HEK293T (cell line): ENCODE data around the gene ATP6V1E1.

Source experiments
- ARNT ChIP-seq: fragments of 450-650 bp; IDR thresholded peaks from 2 replicates; pipeline ENCODE4 v1.6.1; 2017; ENCODE audit warnings: mild to moderate bottlenecking
- BHLHE40 ChIP-seq: fragments of 450-650 bp; IDR thresholded peaks from 2 replicates; pipeline ENCODE4 v1.6.1; 2016; ENCODE audit warnings: mild to moderate bottlenecking, moderate library complexity, borderline replicate concordance
- ELF4 ChIP-seq: fragments of 450-650 bp; IDR thresholded peaks from 2 replicates; pipeline ENCODE4 v1.6.1; 2017; ENCODE audit warnings: antibody characterized with exemption
- FOXA1 ChIP-seq: fragments of 450-650 bp; IDR thresholded peaks from 2 replicates; pipeline ENCODE4 v1.6.1; 2016; ENCODE audit warnings: mild to moderate bottlenecking
- FOXK2 ChIP-seq: fragments of 450-650 bp; IDR thresholded peaks from 2 replicates; pipeline ENCODE4 v1.6.1; 2016; ENCODE audit warnings: mild to moderate bottlenecking
- HDGF ChIP-seq: fragments of 450-650 bp; IDR thresholded peaks from 2 replicates; pipeline ENCODE4 v1.6.1; 2017; ENCODE audit warnings: antibody characterized with exemption, borderline replicate concordance
- L3MBTL2 ChIP-seq: fragments of 450-650 bp; conservative IDR thresholded peaks from 2 replicates; pipeline ENCODE4 v1.6.1; 2016; ENCODE audit warnings: mild to moderate bottlenecking
- NFRKB ChIP-seq: fragments of 450-650 bp; IDR thresholded peaks from 2 replicates; pipeline ENCODE4 v1.6.1; 2016; ENCODE audit warnings: mild to moderate bottlenecking, moderate library complexity
- SP1 ChIP-seq: fragments of 450-650 bp; IDR thresholded peaks from 2 replicates; pipeline ENCODE4 v1.6.1; 2017
- SUZ12 ChIP-seq: fragments of 450-650 bp; IDR thresholded peaks from 2 replicates; pipeline ENCODE4 v1.6.1; 2016; ENCODE audit warnings: mild to moderate bottlenecking
- TARDBP ChIP-seq: fragments of 450-650 bp; IDR thresholded peaks from 2 replicates; pipeline ENCODE4 v1.6.1; 2016
- ZNF384 ChIP-seq: fragments of 450-650 bp; IDR thresholded peaks from 2 replicates; pipeline ENCODE4 v1.6.1; 2016
- TF ChIP-seq, protein P1 (sequence below): fragments of 450-650 bp; IDR thresholded peaks from 2 replicates; pipeline ENCODE4 v1.6.1; 2016

DNA sequence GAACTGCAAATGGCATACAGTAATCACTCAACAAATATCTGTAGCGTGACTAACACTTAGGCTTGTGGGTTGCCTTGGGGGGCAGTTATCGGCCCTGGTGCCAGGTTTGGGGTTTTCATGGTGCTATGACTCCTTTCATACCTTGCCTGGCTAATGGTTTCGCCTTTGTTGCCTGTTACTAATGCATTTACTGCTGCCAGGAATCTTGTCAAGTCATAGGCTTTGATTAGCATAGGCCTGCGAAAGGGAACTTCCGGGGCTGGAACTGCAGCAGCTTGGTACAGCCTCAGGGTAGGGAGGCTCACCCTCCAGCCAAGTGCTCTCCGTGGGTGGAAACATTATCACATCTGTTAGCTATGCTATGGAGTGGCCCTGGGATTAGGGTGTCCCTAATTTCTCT lies 52.1 kb downstream of the ATP6V1E1 start:
- TF ChIP-seq BHLHE40 (no peak), FOXA1 (no peak), ARNT (no peak), SUZ12 (no peak), TARDBP (no peak), SP1 (no peak), NFRKB (no peak), FOXK2 (no peak), HDGF (no peak), ZNF384 (no peak), ELF4 (no peak), L3MBTL2 (no peak)
- TF ChIP-seq, protein P1, sequence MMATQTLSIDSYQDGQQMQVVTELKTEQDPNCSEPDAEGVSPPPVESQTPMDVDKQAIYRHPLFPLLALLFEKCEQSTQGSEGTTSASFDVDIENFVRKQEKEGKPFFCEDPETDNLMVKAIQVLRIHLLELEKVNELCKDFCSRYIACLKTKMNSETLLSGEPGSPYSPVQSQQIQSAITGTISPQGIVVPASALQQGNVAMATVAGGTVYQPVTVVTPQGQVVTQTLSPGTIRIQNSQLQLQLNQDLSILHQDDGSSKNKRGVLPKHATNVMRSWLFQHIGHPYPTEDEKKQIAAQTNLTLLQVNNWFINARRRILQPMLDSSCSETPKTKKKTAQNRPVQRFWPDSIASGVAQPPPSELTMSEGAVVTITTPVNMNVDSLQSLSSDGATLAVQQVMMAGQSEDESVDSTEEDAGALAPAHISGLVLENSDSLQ = no peak
